HFFc6 (cell line): ENCODE data around the gene RMND5A. TPM values are rescaled to one million over a fixed set of nuclear protein-coding genes. Genes with fewer than 3 reads are reported as not detected.

ENCODE experiments used
- DNase-seq: peaks from one replicate; pipeline ENCODE4 v3.0.0-alpha.2; 2018
- H3K27ac Mint-ChIP-seq: 2 replicates; pipeline ENCODE4 v1.8.0; 2020; ENCODE audit warnings: mild to moderate bottlenecking, mixed read lengths
- H3K27me3 Mint-ChIP-seq: 2 replicates; pipeline ENCODE4 v1.8.0; 2021; ENCODE audit warnings: mild to moderate bottlenecking, moderate library complexity, mixed read lengths; ENCODE audit not compliant: insufficient read depth
- H3K36me3 Mint-ChIP-seq: 2 replicates; pipeline ENCODE4 v1.8.0; 2021; ENCODE audit warnings: low read depth, mixed read lengths
- H3K4me1 Mint-ChIP-seq: 2 replicates; pipeline ENCODE4 v1.8.0; 2020; ENCODE audit warnings: low read depth, mixed read lengths
- H3K4me3 Mint-ChIP-seq: 2 replicates; pipeline ENCODE4 v1.8.0; 2020; ENCODE audit warnings: mild to moderate bottlenecking, moderate library complexity, mixed read lengths
- H3K9me3 Mint-ChIP-seq: 2 replicates; pipeline ENCODE4 v1.8.0; 2020; ENCODE audit warnings: mild to moderate bottlenecking, mixed read lengths
- total RNA-seq, 6 experiments: library from RNA; stranded (reverse); fragmentation: NEBNext Ultra II Directional; extraction: Animal tissue kit (Norgen Biotek cat#: 25700); gene quantifications; 2 replicates in 1 of 6; 3 replicates in 5 of 6; pipeline ENCODE4 v1.2.3, GENCODE V29; 2021
- TF ChIP-seq, protein P1 (sequence below): fragments of 200-600 bp; sonication (generic); IDR thresholded peaks from 2 replicates; pipeline ENCODE4 v1.5.0; 2021; ENCODE audit warnings: antibody characterized with exemption, mild to moderate bottlenecking

RMND5A gene
- total RNA-seq, 6 experiments from 2014 or later = 5.5 to 10.7 (median 8.4) TPM

DNA sequence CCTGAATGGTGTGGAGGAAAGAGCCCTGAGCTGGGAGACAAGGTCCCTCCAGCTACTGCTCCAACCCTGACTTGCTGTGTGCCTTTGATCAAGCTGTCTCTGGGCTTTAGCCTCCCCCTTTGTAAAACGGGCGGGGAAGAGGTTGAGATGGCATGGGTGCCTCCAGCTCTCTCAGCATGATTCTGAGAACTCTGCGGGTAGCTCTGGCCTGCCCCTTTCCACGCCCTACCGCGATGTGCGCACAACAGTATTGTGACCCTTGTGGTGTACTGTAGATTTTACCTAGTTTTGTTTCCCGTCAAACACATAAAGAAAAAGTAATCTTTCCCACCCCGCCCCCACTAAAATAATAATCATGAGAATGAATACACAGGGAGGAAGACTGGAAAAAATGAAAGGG is 65.4 kb downstream of the RMND5A start:
- Mint-ChIP-seq H3K36me3 (no peaks in the 10 kb centered on the region), H3K9me3 (no peaks in the 10 kb centered on the region), H3K4me3 (no peak overlapping the region), H3K27me3 (peaks cover 30% of the 10 kb centered on the region), H3K4me1 (no peaks in the 10 kb centered on the region), H3K27ac (no peak overlapping the region)
- TF ChIP-seq, protein P1, sequence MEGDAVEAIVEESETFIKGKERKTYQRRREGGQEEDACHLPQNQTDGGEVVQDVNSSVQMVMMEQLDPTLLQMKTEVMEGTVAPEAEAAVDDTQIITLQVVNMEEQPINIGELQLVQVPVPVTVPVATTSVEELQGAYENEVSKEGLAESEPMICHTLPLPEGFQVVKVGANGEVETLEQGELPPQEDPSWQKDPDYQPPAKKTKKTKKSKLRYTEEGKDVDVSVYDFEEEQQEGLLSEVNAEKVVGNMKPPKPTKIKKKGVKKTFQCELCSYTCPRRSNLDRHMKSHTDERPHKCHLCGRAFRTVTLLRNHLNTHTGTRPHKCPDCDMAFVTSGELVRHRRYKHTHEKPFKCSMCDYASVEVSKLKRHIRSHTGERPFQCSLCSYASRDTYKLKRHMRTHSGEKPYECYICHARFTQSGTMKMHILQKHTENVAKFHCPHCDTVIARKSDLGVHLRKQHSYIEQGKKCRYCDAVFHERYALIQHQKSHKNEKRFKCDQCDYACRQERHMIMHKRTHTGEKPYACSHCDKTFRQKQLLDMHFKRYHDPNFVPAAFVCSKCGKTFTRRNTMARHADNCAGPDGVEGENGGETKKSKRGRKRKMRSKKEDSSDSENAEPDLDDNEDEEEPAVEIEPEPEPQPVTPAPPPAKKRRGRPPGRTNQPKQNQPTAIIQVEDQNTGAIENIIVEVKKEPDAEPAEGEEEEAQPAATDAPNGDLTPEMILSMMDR = no peak
- DNase-seq = no peak

DNA sequence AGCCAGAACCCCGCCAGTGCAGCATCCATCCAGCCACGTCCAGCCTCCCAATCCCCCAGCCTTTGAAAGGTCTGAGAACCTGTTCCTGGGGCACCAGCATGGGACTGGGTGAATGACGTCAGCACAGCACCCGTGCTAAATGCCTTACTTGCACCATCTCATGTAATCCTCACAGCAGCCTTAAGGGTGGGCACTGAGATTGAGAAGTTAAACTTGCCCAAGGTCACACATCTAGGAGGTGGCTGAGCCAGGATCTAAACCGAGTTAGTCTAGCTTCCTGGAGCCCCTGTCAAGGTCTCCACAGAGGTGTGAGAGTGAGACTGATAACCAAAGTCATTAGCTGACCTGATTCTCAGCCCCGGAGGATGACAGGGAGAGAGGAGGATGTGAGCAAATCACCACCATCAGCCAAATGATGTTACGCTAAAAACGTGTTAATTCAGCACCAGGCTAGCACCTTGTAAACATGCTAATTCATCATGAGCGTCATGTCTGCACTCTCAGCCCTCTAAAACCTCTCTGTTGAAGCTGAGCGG is 66.0 kb downstream of the RMND5A start:
- DNase-seq = no peak
- H3K4me1 Mint-ChIP-seq = peaks cover 2% of the 10 kb centered on the region
- no peak overlapping the region for H3K4me3 Mint-ChIP-seq
- H3K27ac Mint-ChIP-seq = no peak overlapping the region
- peaks cover 32% of the 10 kb centered on the region for H3K27me3 Mint-ChIP-seq
- no peaks in the 10 kb centered on the region for H3K36me3 Mint-ChIP-seq
- no peaks in the 10 kb centered on the region for H3K9me3 Mint-ChIP-seq
- TF ChIP-seq, protein P1 = no peak

DNA sequence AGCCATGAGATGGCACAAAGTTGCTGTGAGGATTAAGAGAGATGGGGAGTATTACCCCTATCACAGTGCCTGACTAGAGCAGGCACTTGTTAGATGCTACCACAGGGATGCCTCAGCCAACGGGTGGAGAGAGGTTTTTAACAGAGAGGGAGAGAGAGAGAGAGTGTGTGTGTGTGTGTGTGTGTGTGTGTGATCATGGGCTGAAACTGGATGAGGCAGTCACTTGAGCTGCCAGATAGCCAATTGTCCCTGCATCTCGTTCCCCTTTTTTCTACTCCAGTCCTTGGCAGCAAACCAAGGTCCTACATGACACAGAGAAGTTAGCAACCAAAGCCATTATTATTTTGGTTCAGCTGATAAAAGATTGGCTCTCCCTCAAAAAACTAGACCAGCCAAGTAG is 67.6 kb downstream of the RMND5A start:
- H3K4me1 Mint-ChIP-seq = peaks cover 8% of the 10 kb centered on the region
- TF ChIP-seq, protein P1 = no peak
- no peaks in the 10 kb centered on the region for H3K36me3 Mint-ChIP-seq
- peaks cover 45% of the 10 kb centered on the region for H3K27me3 Mint-ChIP-seq
- no peak for DNase-seq
- H3K4me3 Mint-ChIP-seq = no peak overlapping the region
- H3K9me3 Mint-ChIP-seq = peaks cover 3% of the 10 kb centered on the region; the same call in 1 of the 2 replicates
- no peak overlapping the region for H3K27ac Mint-ChIP-seq

DNA sequence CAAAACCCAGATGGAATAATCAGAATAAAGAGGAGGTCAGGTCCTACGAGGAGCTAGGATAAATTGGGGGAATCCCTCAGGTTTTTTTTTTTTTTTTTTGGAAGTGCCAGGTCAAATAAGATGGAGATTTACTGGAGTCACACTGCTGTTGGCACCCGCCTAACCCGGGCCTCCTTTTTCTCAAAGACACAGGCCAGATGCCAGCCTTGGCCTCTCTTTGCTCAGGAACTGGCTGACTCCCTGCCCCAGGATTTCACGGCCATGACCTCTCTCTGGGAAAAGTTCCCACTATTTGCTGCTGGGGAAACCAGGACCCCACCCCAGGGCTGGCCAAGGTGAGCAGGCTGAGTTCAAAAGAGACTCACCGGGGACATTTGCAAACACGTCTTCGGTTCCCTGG is 68.1 kb downstream of the RMND5A start:
- H3K27me3 Mint-ChIP-seq = peaks cover 45% of the 10 kb centered on the region
- DNase-seq = no peak
- no peak overlapping the region for H3K4me3 Mint-ChIP-seq
- H3K4me1 Mint-ChIP-seq = peaks cover 8% of the 10 kb centered on the region
- H3K36me3 Mint-ChIP-seq = no peaks in the 10 kb centered on the region
- no peak overlapping the region for H3K27ac Mint-ChIP-seq
- H3K9me3 Mint-ChIP-seq = peaks cover 3% of the 10 kb centered on the region; the same call in 1 of the 2 replicates
- TF ChIP-seq, protein P1 = no peak

DNA sequence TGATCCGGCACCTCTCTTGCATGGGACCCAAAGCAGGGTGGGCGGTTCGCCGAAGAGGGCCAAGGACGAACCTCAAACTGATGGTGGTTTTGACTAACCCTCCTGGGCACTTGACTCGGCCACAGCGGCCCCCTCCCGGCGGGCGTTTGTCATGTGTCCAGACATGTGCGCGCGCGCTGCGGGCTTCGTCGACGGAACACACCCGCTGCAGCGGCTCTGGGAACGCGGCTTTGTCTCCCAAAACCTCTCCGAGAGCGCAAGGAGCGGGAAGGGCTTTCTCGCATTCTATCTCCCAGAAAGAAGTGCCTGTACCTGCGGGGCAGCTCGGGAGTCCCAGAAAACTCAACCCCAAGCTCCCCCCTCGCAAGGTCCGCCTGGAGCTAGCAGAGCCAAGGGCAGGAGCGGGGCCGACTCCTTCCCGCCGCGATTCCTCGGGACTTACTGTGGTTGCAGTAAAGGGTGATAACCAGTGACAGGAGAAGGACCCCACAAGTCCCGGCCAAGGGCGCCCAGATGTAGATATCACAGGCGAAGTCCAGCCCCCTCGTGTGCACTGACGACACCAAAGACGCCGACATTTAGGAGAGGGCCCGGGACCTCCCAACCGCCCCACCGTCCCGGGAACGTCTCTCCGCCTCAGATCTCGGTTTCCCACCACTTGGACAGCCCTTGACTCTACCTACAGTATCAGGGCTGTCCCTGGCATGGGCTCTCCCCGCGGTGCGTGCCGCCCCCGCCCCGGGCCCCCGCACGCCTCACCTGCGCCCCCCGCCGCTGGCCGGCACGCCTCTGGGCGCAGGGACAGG is 69.0 kb downstream of the RMND5A start:
- no peak overlapping the region for H3K27ac Mint-ChIP-seq
- TF ChIP-seq, protein P1 = no peak
- peaks cover 3% of the 10 kb centered on the region; the same call in 1 of the 2 replicates for H3K9me3 Mint-ChIP-seq
- no peak for DNase-seq
- H3K4me1 Mint-ChIP-seq = peaks cover 8% of the 10 kb centered on the region
- peaks cover 52% of the 10 kb centered on the region for H3K27me3 Mint-ChIP-seq
- H3K36me3 Mint-ChIP-seq = no peaks in the 10 kb centered on the region
- H3K4me3 Mint-ChIP-seq = no peak overlapping the region
